Dedifferentiated amniotic fluid mesenchymal stem cell (primary cell): ENCODE measurements around the gene GPC6.
"Not testable (repeated sequence)": the region's sequence is repeated elsewhere in the genome, so short reads cannot be mapped to it uniquely, and the experiment has no call there.

Experiments
- DNase-seq: peaks from one replicate; pipeline ENCODE4 v3.0.0-alpha.2; 2016; ENCODE audit errors: extremely low spot score

The GPC6 gene

DNA sequence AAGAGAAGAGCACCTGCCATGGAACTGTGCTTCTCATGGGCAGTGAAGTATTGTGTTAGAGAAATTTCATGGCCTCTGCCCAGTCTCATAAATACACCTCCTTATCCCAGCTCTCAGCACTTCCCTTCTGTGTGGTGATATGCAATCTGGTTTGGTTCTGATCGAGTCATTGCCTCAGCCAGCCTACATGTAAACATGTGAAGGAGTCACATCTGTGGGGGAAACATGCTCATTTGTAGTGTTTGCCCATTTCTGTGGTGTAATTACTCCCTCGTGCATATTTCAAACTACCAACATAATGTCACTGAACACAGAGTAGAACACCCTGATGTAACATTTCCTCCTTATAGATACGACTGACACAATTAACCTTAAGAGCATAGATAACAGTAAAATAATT is 1069.9 kb downstream of the GPC6 start:
- no peak for DNase-seq

DNA sequence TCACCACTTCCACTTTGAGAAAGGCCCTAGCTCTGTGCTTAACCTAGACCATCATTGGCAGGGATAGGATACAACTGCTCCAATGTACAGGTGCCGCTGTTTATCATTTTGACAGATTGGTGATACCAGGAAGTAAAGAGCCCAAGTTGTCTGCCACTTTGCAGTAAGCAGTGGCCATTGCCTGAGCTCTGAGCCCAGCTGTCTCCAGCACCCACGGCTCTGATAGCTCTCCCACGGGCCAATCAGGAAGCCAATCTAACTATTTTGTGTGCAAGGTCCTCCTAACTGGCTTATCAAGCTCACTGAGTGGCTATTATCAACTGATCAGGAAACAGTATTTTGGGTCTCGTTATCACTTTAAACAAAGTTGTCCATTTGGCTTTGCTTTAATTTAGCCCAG is 1071.7 kb downstream of the GPC6 start:
- DNase-seq, result no peak

DNA sequence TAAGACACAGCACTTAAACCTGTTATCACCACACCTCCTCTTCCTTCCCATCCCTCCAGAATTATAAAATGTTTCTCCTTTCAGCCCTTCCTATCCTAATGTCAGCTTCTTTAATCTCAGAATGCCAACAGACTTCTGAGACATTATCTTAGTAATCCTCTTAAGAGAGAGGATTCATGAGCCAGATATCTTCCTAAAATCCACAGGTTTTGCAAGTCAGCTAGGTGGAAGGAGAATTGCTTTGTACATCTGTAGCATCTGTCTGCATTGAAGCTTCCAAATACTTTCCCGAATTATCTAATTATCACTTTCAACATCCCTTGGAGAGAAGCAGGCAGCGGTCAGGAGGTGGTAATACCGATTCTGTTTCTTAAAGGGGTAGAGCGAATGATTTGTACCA is 1073.8 kb downstream of the GPC6 start:
- no peak for DNase-seq

DNA sequence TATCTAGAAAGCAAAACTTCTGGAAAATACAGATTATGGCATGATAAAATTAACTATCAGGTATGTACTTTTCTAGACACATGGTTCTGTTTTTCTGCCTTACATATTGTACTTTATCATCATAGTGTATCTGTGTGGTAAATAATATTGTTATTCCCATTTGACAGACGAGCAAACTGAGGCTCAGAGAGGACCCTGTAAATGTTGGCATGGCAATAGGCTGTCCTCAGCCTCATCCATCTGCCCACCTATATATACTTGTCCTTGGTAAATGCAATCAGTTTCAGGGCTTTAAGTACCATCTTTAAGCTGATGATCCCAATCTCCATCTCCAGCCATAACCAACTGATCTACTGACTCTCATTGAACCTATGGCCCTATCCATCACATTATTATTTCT is 1074.9 kb downstream of the GPC6 start:
- no peak for DNase-seq

DNA sequence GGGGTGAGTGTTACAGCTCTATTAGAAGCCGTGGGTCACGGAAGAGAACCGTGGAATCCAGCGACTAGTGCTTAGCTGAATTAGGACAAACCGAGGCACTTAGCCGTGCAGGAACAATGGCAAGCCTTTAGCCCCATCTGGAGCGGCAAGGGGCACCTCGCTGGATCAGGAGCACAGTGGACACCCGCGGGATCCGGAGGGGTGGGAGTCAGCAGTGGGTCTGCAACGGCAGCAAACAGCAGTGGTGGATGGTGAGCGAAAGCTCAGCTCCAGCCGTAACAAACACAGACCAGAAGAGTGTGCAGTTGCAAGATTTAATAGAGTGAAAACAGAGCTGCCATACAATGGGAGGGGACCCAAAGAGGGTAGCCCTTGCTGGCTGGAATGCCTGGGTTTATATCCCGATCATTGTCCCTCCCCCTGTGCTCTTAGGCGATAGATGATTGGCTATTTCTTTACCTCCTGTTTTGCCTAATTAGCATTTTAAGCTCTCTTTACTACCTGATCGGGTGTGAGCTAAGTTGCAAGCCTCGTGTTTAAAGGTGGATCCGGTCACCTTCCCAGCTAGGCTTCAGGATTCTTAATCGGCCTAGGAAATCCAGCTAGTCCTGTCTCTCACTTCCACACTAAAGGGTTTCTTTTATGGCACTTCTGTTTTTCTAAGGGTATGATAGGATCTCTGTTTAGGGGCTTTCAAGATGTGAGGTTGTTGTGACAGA is 1076.4 kb downstream of the GPC6 start:
- DNase-seq, result not testable (repeated sequence)

DNA sequence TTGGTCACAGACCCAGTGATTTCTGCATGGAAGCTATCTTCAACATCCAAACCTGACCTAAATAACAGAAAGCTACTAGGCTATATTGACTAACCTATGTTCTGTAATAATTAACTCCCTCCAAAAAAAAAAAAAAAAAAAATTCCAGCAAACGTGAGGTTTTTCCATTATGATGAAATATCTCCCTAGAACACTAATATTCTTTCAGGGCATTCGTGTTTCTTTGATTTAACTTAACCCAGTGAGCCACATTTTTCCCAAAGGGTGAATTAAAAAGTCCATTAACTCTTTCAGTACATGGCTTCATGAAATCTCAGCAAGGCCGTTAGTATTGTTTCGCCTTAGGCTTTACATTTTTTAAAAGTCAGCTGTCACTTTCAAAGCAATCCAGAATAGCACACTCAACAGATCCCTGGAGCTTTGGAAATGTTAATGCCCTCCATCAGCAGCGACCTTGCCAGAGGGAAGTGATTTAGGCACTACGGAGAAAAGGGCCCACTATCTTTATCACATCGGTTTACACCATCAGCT is 1077.1 kb downstream of the GPC6 start:
- no peak for DNase-seq

DNA sequence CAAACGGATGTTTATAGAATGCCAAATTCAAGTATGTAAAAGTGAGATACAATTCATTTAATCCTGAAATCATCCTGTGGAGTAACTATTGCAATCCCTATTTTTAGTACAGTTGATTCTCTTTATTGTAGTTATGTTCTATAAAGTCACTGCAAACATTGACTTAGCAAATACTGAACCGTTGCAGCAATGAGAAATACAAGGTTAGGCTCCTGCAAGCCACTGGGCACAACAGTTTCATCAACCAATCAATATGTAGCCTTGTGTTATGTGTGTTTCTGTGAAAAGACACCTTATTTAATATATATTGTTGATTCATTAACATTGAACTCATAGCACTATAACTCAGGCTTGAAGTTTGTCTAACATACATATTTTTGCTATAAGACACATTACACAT is 1078.4 kb downstream of the GPC6 start:
- DNase-seq, result no peak

DNA sequence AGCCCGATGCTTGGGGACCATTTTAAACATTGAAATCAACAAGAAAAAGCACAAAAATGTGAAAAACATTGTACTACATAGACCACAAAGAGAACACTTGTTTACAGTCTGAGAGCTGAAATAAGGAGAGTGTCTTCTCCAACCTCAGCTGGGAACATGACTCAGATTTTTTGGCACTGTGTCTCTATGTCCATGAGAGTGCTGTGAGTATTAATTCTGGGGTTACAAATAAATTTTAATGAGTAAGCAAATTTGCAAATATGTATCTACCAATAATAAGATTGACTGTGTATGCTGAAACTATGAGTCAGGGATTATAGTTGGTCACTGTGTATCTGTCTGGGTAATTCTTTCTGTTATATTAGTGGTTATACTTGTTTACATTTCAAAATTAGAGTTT is 1078.9 kb downstream of the GPC6 start:
- peak; percentile 57 for DNase-seq

DNA sequence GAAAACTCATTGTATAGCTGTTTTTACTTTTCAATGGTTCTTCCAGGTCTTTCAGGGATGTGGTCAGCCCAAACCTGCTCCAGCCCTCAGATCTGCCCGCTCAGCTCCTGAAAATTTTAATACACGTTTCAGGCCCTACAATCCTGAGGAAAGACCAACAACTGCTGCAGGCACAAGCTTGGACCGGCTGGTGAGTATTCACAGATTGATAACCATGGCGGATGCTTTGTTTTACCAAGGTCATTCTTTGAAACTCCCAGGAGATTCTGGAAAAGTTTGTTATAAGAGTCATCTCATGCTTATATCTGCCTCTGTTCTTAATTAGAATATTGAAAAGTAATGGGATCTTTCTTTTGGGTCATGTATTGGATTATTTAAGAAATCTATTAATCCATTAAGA is 1079.3 kb downstream of the GPC6 start:
- DNase-seq, result no peak

DNA sequence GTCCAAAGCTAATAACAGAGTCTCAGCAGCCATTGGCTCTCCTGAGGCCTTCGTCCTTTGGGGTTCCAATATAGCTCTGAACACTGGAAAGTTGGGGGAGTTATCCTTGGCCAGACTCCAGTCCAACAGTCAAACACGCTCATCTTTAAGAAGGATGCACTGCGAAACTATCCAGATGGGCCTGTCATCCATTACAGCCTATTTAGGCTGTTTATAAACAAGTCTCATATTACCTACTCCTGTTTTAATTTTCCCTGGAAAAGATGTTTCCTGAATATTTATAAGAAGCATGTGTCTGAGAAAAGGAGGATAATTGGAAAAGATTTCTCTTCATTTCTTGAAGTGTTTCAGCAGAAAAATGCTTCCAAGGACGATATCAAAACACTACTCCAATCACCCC is 1082.2 kb downstream of the GPC6 start:
- no peak for DNase-seq

DNA sequence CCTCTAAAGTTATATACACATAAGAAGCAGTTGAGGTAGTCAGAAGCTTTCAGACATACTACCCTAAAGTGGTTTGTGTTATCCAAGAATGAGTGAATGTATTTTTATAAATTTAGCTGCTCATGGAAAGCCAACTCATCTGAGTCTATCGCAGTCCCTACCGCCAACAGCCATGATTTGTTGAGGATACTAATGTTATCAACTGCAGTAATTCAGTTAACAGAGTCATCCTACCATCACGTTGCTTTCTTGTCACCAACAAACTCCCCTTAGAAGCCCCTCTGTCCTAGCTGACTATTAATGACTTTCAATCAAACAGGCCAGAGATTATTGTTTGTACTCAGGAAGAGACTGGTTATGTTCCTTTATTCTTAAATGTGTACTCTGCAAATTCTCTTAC is 1083.0 kb downstream of the GPC6 start:
- DNase-seq, result no peak

DNA sequence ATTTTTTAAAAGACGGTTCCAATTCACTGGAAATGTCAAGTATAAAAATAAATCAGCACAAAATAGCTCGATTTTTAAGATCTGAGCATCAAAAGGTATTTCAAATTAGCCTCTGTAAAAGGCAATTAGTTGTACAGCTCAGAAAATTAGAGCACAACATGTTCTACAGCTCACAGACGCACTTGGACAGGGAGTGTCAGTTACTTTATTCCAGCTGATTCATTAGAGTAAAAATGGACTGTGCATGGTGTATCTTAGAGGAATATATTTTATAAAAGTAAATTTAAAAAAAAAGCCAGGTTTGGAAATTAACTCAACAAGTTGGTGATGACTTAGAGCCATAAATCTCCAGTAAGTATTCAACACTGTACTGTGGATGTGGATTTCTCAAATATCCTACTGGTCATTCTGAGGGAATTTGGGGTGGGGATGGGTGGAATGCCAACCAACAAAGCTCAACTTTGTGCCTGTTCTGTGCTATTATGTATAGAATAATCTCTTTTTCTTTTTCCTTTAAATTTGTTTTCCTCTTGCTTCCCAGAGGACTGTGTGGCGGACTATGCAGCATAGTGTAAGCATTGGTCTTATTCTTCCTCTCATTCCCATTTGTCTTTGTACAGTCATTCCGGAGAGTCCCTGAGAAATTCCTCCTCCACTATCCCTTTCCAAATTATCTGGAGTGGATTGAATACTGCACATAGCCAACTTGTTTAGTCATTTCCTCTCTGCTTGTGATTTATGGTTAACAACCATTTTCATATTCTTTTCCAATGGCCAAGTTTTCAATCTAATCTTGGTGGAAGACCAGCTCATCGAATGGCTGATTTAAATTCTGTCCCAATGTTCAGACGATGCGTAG is 1083.6 kb downstream of the GPC6 start:
- peak; percentile 74 for DNase-seq

DNA sequence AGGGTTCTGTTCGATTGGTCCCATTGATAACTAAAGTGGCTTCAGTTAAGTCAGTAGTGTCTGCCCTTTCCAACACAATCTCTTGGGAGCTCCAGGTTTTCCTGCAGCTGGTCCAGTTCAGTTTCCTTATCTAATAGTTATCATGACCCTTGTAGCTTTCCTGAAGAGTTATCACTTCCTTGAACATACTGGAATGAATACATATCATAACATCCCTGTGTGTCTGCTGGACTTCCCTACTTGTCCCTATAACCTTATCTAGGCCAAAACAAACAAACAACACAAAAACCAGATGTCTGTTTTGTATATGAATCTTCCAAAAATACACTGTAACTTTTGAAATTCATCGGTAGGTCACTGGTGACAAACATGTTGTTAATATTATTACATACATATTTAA is 1085.3 kb downstream of the GPC6 start:
- DNase-seq, result no peak

DNA sequence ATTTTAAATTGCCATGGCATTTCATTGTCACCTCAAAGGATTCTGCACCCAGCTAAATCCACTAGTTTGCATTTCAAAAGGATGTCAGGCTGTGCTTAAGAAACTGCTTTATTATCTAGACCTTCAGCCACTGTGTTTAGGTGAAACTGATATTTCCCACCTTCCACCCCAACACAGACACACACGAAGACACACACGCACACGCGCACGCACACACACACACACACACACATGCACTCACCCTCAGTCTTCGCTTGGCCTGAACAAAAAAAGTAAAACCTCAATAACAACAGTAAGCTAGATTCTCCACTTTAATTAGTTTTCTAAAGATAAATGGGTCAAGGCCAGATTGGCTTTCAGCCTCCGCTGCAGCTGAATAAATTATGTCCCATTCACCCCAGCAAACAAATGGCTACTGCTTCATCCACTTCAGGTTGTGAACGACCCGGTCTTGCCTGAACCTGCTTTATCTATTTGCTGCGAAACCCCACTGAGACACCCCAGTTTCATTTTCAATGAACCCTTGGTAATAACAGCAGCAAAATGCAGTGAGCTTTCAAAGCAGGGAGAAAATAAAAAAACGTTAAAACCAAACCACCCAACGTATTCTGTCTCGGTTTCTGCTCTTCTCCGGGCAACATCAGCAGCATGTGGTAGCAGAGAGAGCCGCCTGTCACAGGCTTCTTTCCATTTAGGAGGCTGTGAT is 1086.1 kb downstream of the GPC6 start:
- no peak for DNase-seq

DNA sequence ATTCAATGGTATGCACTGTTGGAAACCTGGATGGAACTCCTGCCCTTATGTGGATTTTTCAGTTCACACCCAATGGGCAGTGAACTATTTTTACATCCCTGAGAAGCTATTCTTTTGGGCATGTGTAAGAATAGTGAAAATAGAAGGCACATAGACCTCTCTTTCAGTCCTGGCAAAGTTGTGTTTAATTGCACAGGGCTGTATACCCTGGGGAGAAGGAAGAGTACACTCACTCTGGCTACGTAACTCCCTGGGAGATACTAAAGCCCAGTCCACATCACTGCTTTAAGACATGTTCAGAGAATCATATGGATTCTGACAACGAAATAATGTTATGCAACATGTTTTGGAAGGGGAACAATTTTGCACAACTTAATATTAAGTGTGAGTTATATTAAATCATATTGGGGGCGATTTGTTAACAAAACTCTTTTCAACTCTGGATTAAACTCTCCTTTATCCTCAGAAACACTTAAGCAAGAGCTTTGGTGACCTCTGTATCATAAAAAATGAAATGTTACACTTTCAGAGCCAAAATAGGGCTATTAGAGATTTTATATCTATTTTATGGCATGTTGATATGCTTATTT is 1086.8 kb downstream of the GPC6 start:
- no peak for DNase-seq

DNA sequence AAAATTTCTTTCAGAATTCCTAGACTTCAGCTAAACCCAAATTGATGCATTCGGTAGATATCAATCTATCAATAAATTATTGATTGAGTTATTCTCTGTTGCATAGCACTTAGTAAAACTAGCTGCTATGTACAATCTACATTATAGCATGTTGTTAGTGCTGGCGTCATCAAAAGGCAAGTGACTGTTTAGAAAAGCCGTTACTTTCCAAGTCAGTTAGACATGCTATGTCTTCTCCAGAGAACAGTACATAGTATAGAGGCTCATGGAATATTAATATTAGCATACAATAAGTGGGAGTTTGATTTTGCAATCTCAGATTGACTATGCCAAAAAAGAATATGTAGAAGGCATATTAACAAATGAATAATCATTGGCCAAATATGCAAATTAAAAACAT is 1087.3 kb downstream of the GPC6 start:
- no peak for DNase-seq

DNA sequence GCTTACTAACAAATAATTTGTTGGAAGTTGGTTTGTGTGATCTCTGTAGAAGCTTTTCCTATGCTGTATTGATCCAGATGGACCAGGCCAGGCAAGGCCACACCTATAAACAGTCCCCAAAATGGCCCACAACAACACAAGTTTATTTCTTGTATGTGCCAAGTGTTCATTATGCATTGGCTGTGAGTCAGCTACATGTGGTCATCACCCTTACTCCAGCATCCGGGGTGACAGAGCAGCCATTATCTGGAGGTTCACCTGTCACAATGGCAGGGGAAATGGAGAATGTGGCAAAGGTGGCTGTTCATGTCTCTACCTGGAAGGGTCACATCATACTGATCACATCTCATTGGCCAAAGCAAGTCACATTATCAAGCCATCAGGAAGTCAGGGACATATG is 1088.6 kb downstream of the GPC6 start:
- no peak for DNase-seq

DNA sequence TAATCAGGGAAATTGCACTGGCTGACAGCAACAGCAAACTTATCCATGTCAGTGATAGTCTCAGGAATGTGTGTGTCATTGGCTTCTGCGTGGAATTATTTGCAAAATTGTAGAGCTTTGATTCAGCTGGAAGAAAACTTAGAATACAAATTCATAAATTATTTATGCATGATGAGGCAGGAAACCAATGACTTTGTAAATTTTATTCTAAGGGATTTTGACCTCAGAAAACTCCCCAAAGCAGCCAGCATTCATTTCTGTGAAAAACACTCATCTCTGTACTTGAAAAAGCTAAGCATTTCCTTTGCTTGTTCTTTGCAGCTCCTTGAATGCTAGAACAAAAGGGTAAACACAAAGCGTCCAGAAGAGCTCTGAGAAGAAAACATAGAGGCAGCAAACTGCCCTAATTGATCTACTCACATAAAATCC is 1090.5 kb downstream of the GPC6 start:
- DNase-seq, result no peak

DNA sequence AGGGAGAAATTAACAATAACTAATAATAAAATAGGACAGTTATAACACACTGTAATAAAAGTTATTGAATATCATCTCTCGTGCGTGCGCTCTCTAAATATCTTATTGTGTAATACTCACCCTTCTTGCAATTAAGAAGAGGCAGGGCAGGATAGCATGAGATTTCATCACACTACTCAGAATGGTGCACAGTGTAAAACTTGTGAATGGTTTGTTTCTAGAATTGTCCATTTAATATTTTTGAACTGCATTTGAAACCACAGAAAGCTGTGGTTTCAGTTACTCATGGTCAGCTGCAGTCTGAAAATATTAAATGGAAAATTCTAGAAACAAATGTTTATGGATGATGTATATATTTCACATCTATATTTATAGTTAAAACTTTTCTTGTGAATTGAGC is 1091.8 kb downstream of the GPC6 start:
- DNase-seq, result no peak

DNA sequence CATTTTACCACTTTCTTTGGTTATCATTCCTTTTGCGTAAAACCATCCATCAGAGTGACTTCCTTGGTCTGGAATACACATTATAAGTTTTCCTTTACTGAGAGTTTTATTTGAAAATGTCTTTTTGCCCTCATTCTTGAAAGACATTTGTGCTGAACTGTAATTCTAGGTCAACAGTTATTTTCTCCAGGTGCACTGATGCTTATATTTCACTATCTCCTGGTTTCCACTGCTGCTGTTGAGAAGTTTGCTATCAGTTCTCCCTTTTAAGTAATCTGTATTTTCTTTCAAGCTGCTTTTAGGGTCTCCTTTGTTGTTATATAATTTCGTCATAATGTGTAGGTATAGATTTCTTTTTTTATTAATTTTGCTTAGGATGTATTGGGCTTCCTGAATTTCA is 1092.9 kb downstream of the GPC6 start:
- DNase-seq, result no peak

DNA sequence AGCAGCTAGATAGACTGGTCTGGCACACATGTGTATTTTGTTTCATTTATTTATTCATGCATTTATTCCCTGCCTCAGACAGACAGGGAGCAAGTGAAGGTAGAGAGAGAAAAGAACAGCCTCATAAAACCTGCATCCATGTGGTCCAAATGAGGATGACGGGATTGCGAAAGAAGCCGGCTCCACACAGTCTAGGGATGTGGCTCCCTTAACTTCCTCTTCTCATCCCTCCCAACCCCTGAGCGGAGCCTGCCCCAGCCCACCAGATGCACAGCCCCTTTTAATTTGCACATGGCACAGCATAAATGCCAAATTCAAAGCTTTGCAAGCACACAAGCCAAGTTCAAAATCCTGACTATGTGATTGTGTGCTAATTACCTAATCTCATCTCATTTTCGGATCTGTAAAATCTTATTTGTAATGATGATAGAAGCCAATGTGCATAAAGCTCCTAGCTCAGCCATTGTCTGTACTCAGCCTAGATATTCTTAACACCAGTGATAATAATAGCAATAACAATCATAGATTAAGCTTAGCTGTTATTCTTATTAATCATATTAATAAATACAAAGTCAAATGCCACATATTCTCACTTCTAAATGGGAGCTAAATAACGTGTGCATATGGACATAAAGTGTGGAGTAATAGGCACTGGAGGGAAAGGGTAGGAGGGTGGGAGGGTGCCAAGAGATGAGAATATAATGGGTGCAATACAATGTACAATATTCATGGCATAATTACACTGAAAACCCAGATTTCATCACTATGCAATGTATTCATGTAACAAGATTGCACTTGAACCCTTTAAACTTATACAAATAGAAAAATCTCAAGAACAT is 1096.5 kb downstream of the GPC6 start:
- no peak for DNase-seq
